H1 (cell line): Measurements from ENCODE around the gene ARHGEF16. TPM values are rescaled to one million over a fixed set of nuclear protein-coding genes. Genes with fewer than 3 reads are reported as not detected.

ENCODE experiments used
- CTCF ChIA-PET: fragments of 300-600 bp; sonication (Branson Sonifier 250); formaldehyde crosslinking; loops from one replicate; lab custom pipeline; 2021; ENCODE audit not compliant: partially characterized antibody; lab: Charles Lee
- POLR2A ChIA-PET: fragments of 300-600 bp; sonication (Branson Sonifier 250); formaldehyde crosslinking; loops from one replicate; lab custom pipeline; 2021; ENCODE audit warnings: inconsistent platforms; ENCODE audit not compliant: partially characterized antibody; lab: Charles Lee
- DNase-seq, 2 experiments: peaks; one replicate each; pipeline versions ENCODE4 v3.0.0 to v3.0.0-alpha.2; 2010 to 2022; ENCODE audit warnings: low spot score in 2 of 2, low read depth in 1 of 2, mixed read lengths in 1 of 2
- FAIRE-seq: peaks from 2 replicates; lab custom pipeline; 2011; peaks lifted over from hg19 to GRCh38; lab: Jason Lieb, UNC
- H2AFZ ChIP-seq: 2 replicates; pipeline ENCODE4 v1.8.1; 2012; ENCODE audit warnings: low read length, inconsistent platforms
- H2AK5ac ChIP-seq: 2 replicates; pipeline ENCODE4 v1.6.1; 2013; ENCODE audit warnings: low read depth, low read length
- H2BK120ac ChIP-seq: replicated peaks from 2 replicates; pipeline ENCODE3; 2013; ENCODE audit warnings: low read depth, low read length, inconsistent platforms
- H2BK12ac ChIP-seq: 2 replicates; pipeline ENCODE4 v1.6.1; 2013; ENCODE audit warnings: low read depth, low read length
- H2BK15ac ChIP-seq: 2 replicates; pipeline ENCODE4 v1.6.1; 2013; ENCODE audit warnings: low read length
- H2BK20ac ChIP-seq: 2 replicates; pipeline ENCODE4 v1.6.1; 2013; ENCODE audit warnings: low read length
- H2BK5ac ChIP-seq: 2 replicates; pipeline ENCODE4 v1.6.1; 2013; ENCODE audit warnings: low read depth, low read length
- H3K14ac ChIP-seq: 2 replicates; pipeline ENCODE4 v1.6.1; 2013; ENCODE audit warnings: inconsistent platforms; ENCODE audit not compliant: insufficient read length
- H3K18ac ChIP-seq: 2 replicates; pipeline ENCODE4 v1.6.1; 2013; ENCODE audit warnings: low read length; ENCODE audit errors: extremely low read depth
- H3K23ac ChIP-seq: 2 replicates; pipeline ENCODE4 v1.6.1; 2013; ENCODE audit warnings: inconsistent platforms; ENCODE audit not compliant: insufficient read length
- H3K23me2 ChIP-seq: 2 replicates; pipeline ENCODE4 v1.6.1; 2013; ENCODE audit warnings: low read depth, low read length
- H3K27ac ChIP-seq: 2 replicates; pipeline ENCODE4 v1.6.1; 2011; ENCODE audit warnings: low read depth, low read length, inconsistent platforms
- H3K27me3 ChIP-seq, 4 experiments: replicated peaks in 1 of 4; 1 replicate in 1 of 4; 2 replicates in 3 of 4; pipeline versions ENCODE4 v1.6.1 to v1.8.1; 2011 to 2013; ENCODE audit warnings: low read length in 3 of 4, mild to moderate bottlenecking in 3 of 4, inconsistent platforms in 2 of 4, mixed read lengths in 2 of 4, moderate library complexity in 1 of 4; ENCODE audit not compliant: control insufficient read depth in 3 of 4, insufficient read depth in 3 of 4; ENCODE audit errors: extremely low read depth in 1 of 4
- H3K36me3 ChIP-seq, 4 experiments: 2 replicates each; pipeline versions ENCODE4 v1.6.1 to v1.8.1; 2011 to 2013; ENCODE audit warnings: mild to moderate bottlenecking in 4 of 4, low read length in 3 of 4, moderate library complexity in 2 of 4, control low read depth in 1 of 4, inconsistent platforms in 1 of 4; ENCODE audit not compliant: insufficient read depth in 4 of 4, control insufficient read depth in 2 of 4
- H3K4ac ChIP-seq: replicated peaks from 2 replicates; pipeline ENCODE3; 2013; ENCODE audit warnings: low read length, low read depth, mixed read lengths, inconsistent platforms; ENCODE audit not compliant: insufficient read length
- H3K4me1 ChIP-seq, 4 experiments: replicated peaks in 1 of 4; 1 replicate in 1 of 4; 2 replicates in 3 of 4; pipeline versions ENCODE4 v1.6.1 to v1.8.1; 2011 to 2013; ENCODE audit warnings: low read length in 3 of 4, inconsistent platforms in 2 of 4, mixed read lengths in 1 of 4; ENCODE audit not compliant: insufficient read depth in 4 of 4, control insufficient read depth in 3 of 4
- H3K4me2 ChIP-seq, 2 experiments: 2 replicates each; pipeline versions ENCODE4 v1.6.1 to v1.8.1; 2011 to 2013; ENCODE audit warnings: low read depth in 2 of 2, low read length in 2 of 2, control low read depth in 1 of 2, inconsistent platforms in 1 of 2, mild to moderate bottlenecking in 1 of 2; ENCODE audit not compliant: insufficient read depth in 1 of 2
- H3K4me3 ChIP-seq, 4 experiments: fragments of 200-600, 300-600 bp in 1 of 4; sonication (generic), shearing (Covaris generic), sonication (Bioruptor Twin) in 1 of 4; 2 replicates each; pipeline versions ENCODE4 v1.5.1 to v1.8.1; 2011 to 2016; ENCODE audit warnings: low read length in 4 of 4, low read depth in 3 of 4, control low read depth in 2 of 4, inconsistent platforms in 2 of 4, mild to moderate bottlenecking in 2 of 4, mixed read lengths in 1 of 4, moderate library complexity in 1 of 4; ENCODE audit not compliant: insufficient read depth in 2 of 4; ENCODE audit errors: extremely low read depth in 1 of 4
- H3K56ac ChIP-seq: replicated peaks from 2 replicates; pipeline ENCODE3; 2013; ENCODE audit warnings: low read depth, mild to moderate bottlenecking, mixed read lengths, low read length, inconsistent platforms; ENCODE audit not compliant: insufficient read length
- H3K79me1 ChIP-seq: 2 replicates; pipeline ENCODE4 v1.6.1; 2013; ENCODE audit warnings: low read depth, low read length, control low read depth
- H3K79me2 ChIP-seq, 2 experiments: 2 replicates each; pipeline versions ENCODE4 v1.6.1 to v1.8.1; 2012 to 2013; ENCODE audit warnings: low read length in 2 of 2, mild to moderate bottlenecking in 2 of 2, inconsistent platforms in 1 of 2; ENCODE audit not compliant: insufficient read depth in 2 of 2, control insufficient read depth in 1 of 2
- H3K9ac ChIP-seq, 4 experiments: replicated peaks in 1 of 4; 1 replicate in 1 of 4; 2 replicates in 3 of 4; pipeline versions ENCODE4 v1.6.1 to v1.8.1; 2011 to 2013; ENCODE audit warnings: low read depth in 3 of 4, low read length in 3 of 4, control low read depth in 2 of 4, mild to moderate bottlenecking in 2 of 4, moderate library complexity in 2 of 4, inconsistent platforms in 1 of 4; ENCODE audit errors: extremely low read depth in 1 of 4
- H3K9me3 ChIP-seq, 2 experiments: 2 replicates each; pipeline versions ENCODE4 v1.6.1 to v1.8.1; 2012 to 2013; ENCODE audit warnings: mild to moderate bottlenecking in 2 of 2, moderate library complexity in 2 of 2, control low read depth in 1 of 2, inconsistent platforms in 1 of 2, low read depth in 1 of 2, low read length in 1 of 2, mixed read lengths in 1 of 2; ENCODE audit not compliant: insufficient read depth in 2 of 2
- H4K20me1 ChIP-seq, 2 experiments: replicated peaks in 1 of 2; 2 replicates each; pipeline versions ENCODE3 to v1.8.1; 2011 to 2013; ENCODE audit warnings: inconsistent platforms in 2 of 2, low read length in 2 of 2, mild to moderate bottlenecking in 1 of 2; ENCODE audit not compliant: insufficient read depth in 2 of 2, control insufficient read depth in 1 of 2
- H4K5ac ChIP-seq: 2 replicates; pipeline ENCODE4 v1.6.1; 2013; ENCODE audit warnings: low read length, low read depth, mixed read lengths, inconsistent platforms; ENCODE audit not compliant: insufficient read length
- H4K8ac ChIP-seq: 2 replicates; pipeline ENCODE4 v1.8.0; 2013; ENCODE audit warnings: mild to moderate bottlenecking, moderate library complexity, low read length, inconsistent platforms; ENCODE audit not compliant: insufficient read depth; ENCODE audit errors: extremely low read depth
- H4K91ac ChIP-seq: replicated peaks from 2 replicates; pipeline ENCODE3; 2013; ENCODE audit warnings: low read length, mixed read lengths, inconsistent platforms; ENCODE audit not compliant: insufficient read length
- CHD1 ChIP-seq: IDR thresholded peaks from 2 replicates; pipeline ENCODE4 v1.6.1; 2012; ENCODE audit warnings: low read depth, low read length, improper control_type of control experiment
- GABPA ChIP-seq: IDR thresholded peaks from 2 replicates; pipeline ENCODE4 v1.6.1; 2011; ENCODE audit warnings: mild to moderate bottlenecking, low read length, moderate library complexity, borderline replicate concordance; ENCODE audit not compliant: insufficient read depth
- JUND ChIP-seq: IDR thresholded peaks from 2 replicates; pipeline ENCODE4 v1.6.1; 2011; ENCODE audit warnings: mild to moderate bottlenecking, improper control_type of control experiment, low read length
- MAFK ChIP-seq: IDR thresholded peaks from 2 replicates; pipeline ENCODE4 v1.6.1; 2012; ENCODE audit warnings: low read depth, mild to moderate bottlenecking, improper control_type of control experiment, low read length
- NANOG ChIP-seq: IDR thresholded peaks from 2 replicates; pipeline ENCODE4 v1.6.1; 2011; ENCODE audit warnings: low read length, low read depth, mild to moderate bottlenecking, inconsistent platforms; ENCODE audit not compliant: insufficient read depth, poor library complexity, severe bottlenecking
- SIN3A ChIP-seq, 2 experiments: IDR thresholded peaks in 1 of 2; conservative IDR thresholded peaks in 1 of 2; 2 replicates each; pipeline ENCODE4 v1.6.1; 2011 to 2012; ENCODE audit warnings: low read length in 2 of 2, improper control_type of control experiment in 1 of 2, low read depth in 1 of 2, mild to moderate bottlenecking in 1 of 2
- SP1 ChIP-seq: IDR thresholded peaks from 2 replicates; pipeline ENCODE4 v1.6.1; 2011; ENCODE audit warnings: low read depth, low read length
- SP4 ChIP-seq: IDR thresholded peaks from 2 replicates; pipeline ENCODE4 v1.6.1; 2012; ENCODE audit warnings: low read length, inconsistent platforms
- WGBS, 2 experiments: shearing (Covaris generic) in 1 of 2; methylation state at CpG; one replicate each; pipeline versions ENCODE4 v1.1.6 to v1.1.7; 2013 to 2015; ENCODE audit warnings: low lambda C conversion rate in 2 of 2, mixed read lengths in 2 of 2, inconsistent platforms in 1 of 2, low coverage in 1 of 2, missing lambda C conversion rate in 1 of 2; ENCODE audit not compliant: insufficient replicate concordance in 2 of 2, insufficient coverage in 1 of 2, insufficient read length in 1 of 2; ENCODE audit errors: extremely low coverage in 1 of 2, missing lambda C conversion rate in 1 of 2; 5-methylcytosine and 5-hydroxymethylcytosine counted together
- polyA plus RNA-seq, 7 experiments: library from polyadenylated mRNA; depleted of rRNA in 3 of 7; stranded (reverse) in 5 of 7; unstranded in 2 of 7; fragments of >200 nt in 5 of 7; fragments of 200-250 nt in 2 of 7; gene quantifications; 1 replicate in 5 of 7; 2 replicates in 1 of 7; 4 replicates in 1 of 7; pipeline versions ENCODE4 v1.2.1 to v1.2.3, GENCODE V29; 2011 to 2013; ENCODE audit warnings: missing spikeins in 2 of 7, mixed read lengths in 2 of 7
- total RNA-seq: library from RNA; stranded (reverse); fragmentation: NEBNext Ultra II Directional; extraction: Animal tissue kit (Norgen Biotek cat#: 25700); gene quantifications from 2 replicates; pipeline ENCODE4 v1.2.1, GENCODE V29; 2021

ARHGEF16 gene
- total and polyA plus RNA-seq, 2 of the 8 experiments (the other 6 are each of a cell fraction or from before 2014, with no cell fraction given) = 18.3 to 20.7 TPM

DNA sequence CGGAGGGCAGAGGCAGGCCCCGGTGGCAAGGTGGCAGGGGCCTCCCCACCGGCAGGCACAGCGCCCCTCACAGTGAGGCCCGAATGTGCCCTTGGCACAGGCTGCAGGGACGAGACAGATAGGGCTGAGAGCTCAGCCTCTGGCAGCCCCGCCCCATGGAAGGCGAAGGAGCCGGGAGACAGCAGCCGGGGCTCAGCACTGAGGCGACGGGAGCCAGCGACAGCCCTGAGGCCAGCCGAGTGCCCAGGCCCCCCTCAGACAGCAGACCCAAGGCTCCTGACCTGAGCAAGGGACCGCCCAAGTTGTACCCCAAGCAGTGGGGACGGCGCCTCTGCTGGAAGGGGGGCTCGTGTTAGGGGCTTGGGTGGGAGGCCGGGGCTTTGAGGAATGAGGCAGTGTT is 43.1 kb downstream of the ARHGEF16 start:
- no peaks in the 10 kb centered on the region for H3K23me2 ChIP-seq
- H3K9me3 ChIP-seq = no peaks in the 10 kb centered on the region
- H4K8ac ChIP-seq = peak overlapping the region; percentile 25; the same call in 1 of the 2 replicates
- peaks cover 2 to 10% of the 10 kb centered on the region in 2 experiments for H4K20me1 ChIP-seq
- FAIRE-seq (no peak), DNase-seq (no peak)
- H3K79me2 ChIP-seq = no peaks in the 10 kb centered on the region
- no peak overlapping the region for H2BK120ac ChIP-seq
- no peak overlapping the region for H3K14ac ChIP-seq
- no peak overlapping the region for H2AK5ac ChIP-seq
- H3K36me3 ChIP-seq = no peaks in the 10 kb centered on the region; a peak in 2 of 8 replicates
- H2AFZ ChIP-seq = no peak overlapping the region
- peaks cover 0 to 4% (median 0%) of the 10 kb centered on the region in 4 experiments; a peak in 1 of 7 replicates for H3K4me1 ChIP-seq
- 83% methylated on average over 17 of the region's 19 CpGs; no CpG with 5 or more reads in 1 of the 2 experiments for WGBS, 2 experiments
- H4K91ac ChIP-seq = no peak overlapping the region
- H2BK5ac ChIP-seq = no peak overlapping the region
- H3K56ac ChIP-seq = no peak overlapping the region
- POLR2A ChIA-PET = no interaction called here
- no peak overlapping the region for H4K5ac ChIP-seq
- no peak overlapping the region for H3K27ac ChIP-seq
- no peaks in the 10 kb centered on the region for H3K27me3 ChIP-seq
- CTCF ChIA-PET = interaction anchor here (0.9 to 2.4 kb wide), 4 partner anchors 9 to 121 kb away, joined by 3 to 9 read pairs (median 4); no protein-coding TSS in a partner anchor
- no peak overlapping the region for H3K9ac ChIP-seq
- no peak overlapping the region for H2BK20ac ChIP-seq
- H3K4me3 ChIP-seq = no peak overlapping the region
- no peak overlapping the region for H3K4ac ChIP-seq
- no peak overlapping the region for H2BK12ac ChIP-seq
- no peak overlapping the region for H2BK15ac ChIP-seq
- H3K79me1 ChIP-seq = no peaks in the 10 kb centered on the region
- no peak overlapping the region for H3K4me2 ChIP-seq
- no peak overlapping the region for H3K23ac ChIP-seq
- H3K18ac ChIP-seq = no peak overlapping the region
- no peak for TF ChIP-seq GABPA
- no peak for TF ChIP-seq CHD1
- TF ChIP-seq JUND = no peak
- TF ChIP-seq NANOG = no peak
- TF ChIP-seq SP4 = no peak
- TF ChIP-seq MAFK = no peak
- no peak for TF ChIP-seq SP1
- TF ChIP-seq SIN3A (conservative IDR thresholded peaks at IDR 0.05 in 1 of 2, IDR thresholded peaks at IDR 0.05 in 1 of 2; ENCODE audit: low read depth in 1 of 2, low read length in 2 of 2) = no peak
